Heart left ventricle (tissue), 13 donors: Measurements from ENCODE around the gene GALNT2.

ENCODE experiments used
- POLR2A ChIP-seq, 2 donors: fragments of 450-650 bp; IDR thresholded peaks; one replicate each; pipeline ENCODE4 v1.6.1; 2017; ENCODE audit warnings: antibody characterized with exemption in 2 of 2, mild to moderate bottlenecking in 2 of 2, moderate library complexity in 2 of 2
- TF ChIP-seq, protein P1 (sequence below), 12 donors: fragments of 200-600 bp; sonication (generic) in 4 of 12; IDR thresholded peaks; one replicate each; pipeline versions ENCODE4 v1.5.0 to v1.8.0; 2018 to 2022; ENCODE audit warnings: antibody characterized with exemption in 12 of 12, mild to moderate bottlenecking in 5 of 12
- donor health status: ischemic (EF 13 %, LVEDD 7.1; RV severe dilation, severe dysfunction).
- donor health status: DM: no; HTN: yes; CAD: no.
- donor health status: DM: no; HTN: no; CAD: no.
- donor health status: ischemic (EF 25% LVEDD 6.9; RV normal size, moderate dysfunction).
- donor health status: ischemic (EF 25% LVEDD 5.7; RV mildly dilated, moderate dysfunction).
- donor health status: ischemic (EF 35%, LVEDD 5.7; RV mildly dilated, moderate dysfunction).
- donor health status: nonischemic (EF 11% LVEDD 7.7; RV severe dilation, severe dysfunction).
- donor health status: DM: yes; HTN: yes; CAD: no.
- donor health status: PGD.
- donor health status: ischemic (EF 29% LVEDD 5.4; RV normal size, mild dysfunction).
- donor health status: nonischemic (EF 23%, LVEDD 6.1; RV moderate dilation, normal function).

DNA sequence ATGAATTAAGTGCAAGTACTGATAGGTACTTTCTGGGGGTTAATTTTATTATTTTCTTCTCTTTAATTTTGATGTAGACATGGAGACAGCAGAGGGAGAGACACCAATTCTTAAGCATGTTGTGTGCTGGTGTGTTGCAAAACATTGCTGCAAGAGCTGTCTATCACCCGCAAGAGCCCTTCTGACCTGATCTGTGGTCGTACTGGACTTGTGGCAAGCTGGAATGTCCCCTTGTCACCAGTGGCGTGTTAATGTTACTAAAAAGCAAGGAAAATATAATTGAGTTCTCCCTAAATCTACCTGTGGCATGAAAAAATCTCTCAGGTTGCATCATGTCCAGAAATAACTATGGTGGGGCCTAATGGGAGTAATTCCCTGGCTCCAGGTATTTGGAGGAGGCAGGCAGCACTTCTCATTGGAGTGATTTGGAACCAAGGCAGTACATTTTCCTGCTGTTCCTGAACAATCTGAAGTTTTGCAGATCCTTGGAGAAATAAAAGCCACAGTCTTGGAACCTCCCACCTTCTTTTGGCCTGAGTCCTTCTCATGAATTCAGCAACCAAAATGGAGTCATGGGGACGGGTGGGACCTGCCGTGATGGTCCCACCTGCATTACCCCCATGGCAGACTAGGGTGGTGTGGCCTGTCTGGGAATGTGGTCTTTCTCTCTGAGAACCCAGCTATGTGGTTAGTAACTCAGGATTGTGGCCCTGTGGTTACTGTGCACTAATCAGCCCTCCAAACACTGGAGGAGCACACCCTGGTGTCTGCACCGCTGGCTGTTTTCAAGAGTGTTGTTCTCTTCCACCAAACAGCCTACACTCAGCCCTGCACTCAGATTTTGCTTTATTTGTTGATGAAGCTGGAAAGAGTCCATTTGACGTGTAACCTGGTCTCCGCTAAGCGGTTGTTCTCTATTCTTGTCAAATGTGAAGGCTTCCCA, 57.4 kb downstream of the GALNT2 start:
- TF ChIP-seq, protein P1, sequence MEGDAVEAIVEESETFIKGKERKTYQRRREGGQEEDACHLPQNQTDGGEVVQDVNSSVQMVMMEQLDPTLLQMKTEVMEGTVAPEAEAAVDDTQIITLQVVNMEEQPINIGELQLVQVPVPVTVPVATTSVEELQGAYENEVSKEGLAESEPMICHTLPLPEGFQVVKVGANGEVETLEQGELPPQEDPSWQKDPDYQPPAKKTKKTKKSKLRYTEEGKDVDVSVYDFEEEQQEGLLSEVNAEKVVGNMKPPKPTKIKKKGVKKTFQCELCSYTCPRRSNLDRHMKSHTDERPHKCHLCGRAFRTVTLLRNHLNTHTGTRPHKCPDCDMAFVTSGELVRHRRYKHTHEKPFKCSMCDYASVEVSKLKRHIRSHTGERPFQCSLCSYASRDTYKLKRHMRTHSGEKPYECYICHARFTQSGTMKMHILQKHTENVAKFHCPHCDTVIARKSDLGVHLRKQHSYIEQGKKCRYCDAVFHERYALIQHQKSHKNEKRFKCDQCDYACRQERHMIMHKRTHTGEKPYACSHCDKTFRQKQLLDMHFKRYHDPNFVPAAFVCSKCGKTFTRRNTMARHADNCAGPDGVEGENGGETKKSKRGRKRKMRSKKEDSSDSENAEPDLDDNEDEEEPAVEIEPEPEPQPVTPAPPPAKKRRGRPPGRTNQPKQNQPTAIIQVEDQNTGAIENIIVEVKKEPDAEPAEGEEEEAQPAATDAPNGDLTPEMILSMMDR (IDR thresholded peaks at IDR 0.05), result no peak
- no peak for TF ChIP-seq POLR2A (IDR thresholded peaks at IDR 0.05)
